ENCODE results near the gene ZG16B.

Gene ZG16B

DNA sequence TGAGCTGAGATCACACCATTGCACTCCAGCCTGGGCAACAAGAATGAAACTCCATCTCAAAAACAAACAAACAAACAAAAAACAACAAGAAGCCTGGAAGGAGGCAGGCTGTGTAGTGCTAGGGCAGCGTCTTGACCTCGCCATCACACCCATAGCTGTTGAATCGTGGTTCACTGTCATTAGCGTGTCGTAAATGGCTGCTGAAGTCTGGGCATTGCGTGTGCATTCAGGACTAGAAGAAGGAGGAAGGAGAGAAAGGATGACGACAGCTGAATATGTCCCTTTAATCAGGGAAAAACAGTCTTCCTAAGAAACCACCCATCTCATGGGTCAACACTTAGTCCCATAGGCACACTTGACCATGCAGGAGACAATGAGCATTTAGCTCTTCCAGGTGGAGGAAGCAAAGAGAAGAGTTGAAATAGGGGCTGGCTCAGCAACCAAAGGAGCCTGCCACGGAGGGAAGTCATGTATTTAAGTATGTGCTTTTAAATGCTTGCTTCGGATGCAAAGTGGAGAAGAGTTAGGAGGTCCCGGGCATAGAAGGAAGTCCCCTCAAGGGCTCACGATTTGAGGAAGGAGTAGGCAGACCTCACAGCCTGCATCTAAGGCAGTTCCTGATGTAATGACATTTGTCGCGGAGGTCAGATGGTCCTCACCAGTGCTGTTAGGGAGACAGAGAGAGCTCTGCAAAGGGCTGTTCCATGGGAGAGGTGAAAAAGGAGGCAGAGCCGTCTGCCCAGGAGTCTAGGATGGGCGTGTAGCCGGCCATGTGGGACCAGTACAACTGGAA is 19.0 kb downstream of the ZG16B start:
- DNase-seq: no peak

DNA sequence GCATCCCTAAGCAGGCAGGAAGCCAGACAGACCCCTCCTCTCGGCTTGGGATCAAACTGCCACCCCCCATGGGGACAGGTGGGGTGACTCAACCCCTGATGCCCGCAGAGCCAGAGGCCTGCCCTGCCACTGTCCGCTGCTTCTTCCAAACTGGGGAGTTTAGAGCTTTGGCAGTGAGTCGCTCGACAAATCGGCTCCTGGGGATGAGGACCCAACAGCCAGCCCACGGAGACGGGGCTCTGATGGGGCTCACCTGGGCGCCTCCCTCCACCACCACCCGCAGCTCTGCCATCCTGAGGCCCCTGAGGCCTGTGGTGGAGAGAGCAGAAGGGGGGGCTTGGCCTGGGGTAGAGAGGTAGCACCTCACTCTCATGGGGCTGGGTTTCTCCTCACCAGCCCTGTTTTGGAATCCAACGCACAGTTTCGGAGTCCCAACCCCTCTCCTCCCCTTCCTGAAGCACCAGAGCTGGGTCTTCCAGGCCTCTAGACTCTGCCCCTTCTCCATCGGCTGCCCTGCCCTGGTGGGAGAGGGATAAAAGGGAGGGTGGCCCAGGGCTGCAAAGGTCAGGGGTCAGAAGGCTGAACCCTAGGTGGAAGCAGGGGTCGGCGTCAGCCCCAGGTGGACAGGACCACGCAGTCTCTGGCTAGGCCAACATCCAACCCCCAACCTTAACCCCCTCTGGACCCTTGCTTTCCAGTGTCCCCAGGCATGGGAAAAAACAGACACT is 22.1 kb downstream of the ZG16B start:
- no peak for DNase-seq

DNA sequence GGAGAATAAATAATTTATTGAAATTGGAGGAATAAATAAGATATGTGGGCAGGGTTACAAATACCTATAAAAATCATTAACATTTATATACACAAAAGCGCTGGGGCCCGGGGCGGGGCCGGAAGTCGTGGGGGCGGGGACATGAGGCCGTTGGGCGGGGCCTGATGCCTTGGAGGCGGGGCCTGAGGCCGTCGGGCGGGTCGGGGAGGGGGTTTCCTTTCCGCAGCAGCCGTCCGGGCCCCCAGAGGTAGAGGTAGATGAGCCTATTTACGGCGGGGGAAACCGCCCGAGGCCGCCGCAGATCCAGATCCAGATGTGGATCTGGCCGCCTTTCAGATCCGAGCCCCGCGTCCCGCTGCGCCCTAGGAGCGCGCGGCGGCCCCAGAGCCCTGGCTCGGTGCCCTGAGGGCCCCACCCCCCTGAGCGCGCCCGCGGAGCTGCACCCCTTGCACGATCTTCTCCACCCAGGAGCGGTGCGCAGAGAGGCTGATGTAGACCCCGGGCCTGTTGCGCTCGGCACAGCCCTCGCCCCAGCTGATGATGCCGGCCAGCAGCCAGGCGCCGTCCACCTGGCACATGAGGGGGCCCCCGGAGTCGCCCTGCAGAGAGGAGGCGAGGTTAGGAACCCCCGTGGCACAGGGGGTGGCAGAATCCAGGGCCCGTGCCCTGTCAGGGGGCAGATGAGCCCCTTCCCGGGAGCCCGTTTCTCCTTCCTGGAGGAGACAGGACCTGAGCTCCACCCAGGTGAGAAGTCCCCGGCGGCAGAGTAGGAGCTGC is 22.8 kb downstream of the ZG16B start:
- no peak for DNase-seq

DNA sequence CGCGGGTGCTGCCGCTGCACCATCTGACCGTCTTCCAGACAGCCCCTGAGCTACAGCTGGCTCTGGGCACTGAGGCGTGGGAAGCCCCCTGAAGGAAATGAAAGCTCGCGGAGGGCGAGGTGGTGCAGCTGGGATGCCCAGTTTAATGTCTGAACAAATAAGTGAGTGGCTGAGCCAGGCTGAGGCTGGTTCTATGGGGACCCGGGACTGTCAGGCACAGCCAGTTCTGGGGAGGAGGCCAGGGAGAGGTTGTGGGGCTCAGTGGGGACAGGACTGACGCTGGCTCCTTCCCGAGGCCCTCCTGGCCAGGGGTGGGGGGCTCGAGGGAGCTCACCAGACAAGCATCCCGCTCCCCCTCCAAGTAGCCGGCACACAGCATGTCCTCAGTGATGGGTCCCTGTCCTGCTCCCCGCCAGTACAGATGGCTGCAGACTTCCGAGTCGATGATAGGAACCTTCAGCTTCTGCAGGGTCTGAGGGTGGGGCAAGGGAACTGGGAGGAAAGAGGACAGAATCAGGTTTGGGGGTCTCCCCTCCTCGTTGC is 23.5 kb downstream of the ZG16B start:
- no peak for DNase-seq

DNA sequence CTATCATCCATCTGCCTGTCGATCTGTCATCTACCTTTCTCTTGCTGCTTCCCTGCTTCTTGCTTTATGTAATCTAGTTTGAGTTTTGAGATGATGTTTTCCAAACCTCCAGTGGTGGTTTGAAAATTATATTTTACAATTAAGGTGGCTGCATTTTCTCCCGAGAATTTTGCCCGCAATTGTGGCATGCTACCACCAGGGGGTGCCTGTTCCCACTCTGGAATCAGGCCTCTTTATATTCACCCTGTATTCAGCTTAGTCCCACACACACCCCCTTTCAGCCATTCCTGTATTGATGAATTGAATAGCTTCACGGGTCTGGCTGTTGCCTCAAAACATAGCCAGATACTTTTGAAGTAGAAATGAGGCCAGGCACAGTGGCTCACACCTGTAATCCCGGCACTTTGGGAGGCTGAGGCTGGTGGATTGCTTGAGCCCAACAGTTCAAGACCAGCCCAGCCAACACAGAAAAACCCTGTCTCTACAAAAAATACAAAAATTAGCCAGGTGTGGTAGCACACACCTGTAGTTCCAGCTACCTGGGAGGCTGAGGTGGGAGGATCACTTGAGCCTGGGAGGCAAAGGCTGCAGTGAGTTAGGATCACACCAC is 24.7 kb downstream of the ZG16B start:
- no peak for DNase-seq

DNA sequence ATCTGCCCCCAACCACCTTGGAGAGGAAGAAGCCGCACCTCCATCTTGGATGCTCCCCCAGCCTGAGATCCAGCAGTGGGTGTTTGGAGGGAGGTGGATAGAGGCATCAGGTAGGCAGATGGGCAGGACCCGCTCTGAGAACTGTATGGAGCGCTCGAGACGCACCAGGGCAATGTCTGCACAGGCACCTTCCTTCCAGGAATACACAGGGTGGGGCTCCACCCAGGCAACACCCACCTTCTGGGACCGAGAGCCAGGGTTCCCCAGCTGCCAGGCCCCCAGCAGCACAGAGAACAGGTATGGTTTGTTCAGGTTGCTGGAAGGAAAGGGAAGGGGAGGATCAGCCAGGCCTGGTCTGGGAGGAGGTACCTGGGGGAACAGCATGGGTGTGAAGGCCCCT is 25.4 kb downstream of the ZG16B start:
- no peak for DNase-seq

DNA sequence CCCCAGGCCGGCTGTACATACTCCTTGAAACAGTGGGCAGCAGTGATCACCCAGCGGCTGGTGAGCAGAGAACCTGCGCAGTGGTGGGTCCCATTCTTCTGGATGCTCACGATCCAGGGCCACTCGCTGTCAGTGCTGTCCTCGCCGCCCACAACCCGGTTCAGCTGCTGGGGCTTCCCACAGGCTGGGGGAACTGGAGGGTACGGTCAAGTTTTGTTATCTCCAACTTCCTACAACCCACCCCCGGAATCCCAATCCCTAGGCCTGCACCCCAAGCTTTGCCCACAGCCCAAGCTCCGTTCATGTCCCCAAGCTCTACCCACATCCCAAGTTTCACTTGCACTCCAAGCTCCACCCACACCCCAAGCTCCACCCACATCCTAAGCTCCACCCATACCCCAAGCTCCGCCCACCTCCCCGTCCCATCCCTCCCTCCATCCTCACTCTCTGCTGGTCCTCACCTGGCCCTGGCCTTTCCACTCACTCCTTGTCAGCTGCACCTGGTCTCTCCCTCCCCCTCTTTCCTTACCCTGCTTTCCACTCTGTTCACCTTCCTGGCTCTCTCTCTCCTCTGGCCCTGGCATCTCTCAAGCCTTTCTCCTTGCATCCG is 26.1 kb downstream of the ZG16B start:
- DNase-seq: no peak

DNA sequence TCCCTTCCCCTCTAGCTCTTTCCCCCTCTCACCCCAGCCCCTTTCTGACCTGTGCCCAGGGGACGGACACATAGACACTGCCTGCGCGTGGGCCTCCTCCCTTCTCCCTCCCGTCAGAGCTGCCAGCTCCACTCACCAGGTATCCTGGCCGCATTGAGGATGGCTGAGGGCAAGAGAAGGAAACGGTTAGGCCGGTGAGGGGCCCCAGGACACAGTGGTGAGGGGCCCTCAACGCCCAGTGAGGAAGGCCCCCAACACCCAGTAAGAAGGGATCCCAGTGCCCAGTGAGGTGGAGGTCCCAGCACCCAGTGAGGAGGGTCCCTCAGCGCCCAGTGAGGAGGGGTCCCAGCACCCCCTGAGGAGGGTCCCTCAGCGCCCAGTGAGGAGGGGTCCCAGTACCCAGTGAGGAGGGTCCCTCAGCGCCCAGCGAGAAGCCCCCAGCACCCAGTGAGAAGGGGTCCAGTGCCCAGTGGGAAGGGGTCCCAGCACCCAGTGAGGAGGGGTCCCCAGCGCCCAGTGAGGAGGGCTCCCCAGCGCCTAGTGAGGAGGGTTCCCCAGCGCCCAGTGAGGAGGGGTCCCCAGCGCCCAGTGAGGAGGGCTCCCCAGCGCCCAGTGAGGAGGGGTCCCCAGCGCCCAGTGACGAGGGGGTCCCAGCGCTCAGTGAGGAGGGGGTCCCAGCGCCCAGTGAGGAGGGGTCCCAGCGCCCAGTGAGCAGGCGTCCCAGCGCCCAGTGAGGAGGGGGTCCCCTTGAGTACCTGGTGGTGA is 26.8 kb downstream of the ZG16B start:
- DNase-seq: no peak

DNA sequence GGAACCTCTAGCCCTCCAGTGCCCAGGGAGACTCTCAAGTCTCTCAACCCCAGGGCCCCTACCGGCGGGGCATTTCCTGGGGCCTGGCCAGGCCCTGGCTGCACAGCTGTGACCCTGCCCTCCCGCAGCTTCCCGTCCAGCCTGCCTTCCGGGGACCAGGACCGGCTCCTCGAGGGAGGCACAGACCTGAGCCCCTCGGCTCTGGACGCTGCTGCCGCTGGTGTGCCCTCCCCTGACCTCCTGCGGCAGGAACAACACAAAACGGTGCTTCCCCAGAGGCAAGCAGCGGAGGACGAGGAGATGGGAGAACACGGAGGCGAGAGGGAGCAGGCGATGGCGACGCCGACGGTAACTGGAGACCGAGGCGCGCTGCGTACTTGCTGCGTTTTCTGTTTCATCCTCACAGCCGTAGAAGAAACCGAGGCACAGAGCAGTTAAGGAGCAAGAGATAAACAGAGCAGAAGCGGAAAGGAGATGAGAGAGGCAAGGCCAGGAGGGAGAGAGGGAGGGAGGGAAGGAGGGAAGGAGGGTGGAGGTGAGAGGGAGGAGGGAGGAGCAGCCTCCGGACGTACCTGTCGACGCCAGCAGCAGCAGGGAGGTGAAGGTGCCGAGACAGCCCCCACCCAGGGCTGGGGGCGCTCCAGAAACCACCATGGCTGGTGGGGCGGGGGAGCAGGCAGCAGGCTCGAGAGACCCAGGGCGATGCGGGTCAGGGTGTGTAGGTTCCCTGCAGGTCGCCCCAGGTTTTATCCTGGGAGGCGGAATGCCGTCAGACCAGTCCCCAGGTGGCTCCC is 27.5 kb downstream of the ZG16B start, which contains the start of gene PRSS22:
Gene PRSS22, minus strand, starts transcription at position 720 of the 794 bp plus-strand sequence. Its CDS starts 66 bp downstream, at position 654.
- peak; percentile 15 for DNase-seq

DNA sequence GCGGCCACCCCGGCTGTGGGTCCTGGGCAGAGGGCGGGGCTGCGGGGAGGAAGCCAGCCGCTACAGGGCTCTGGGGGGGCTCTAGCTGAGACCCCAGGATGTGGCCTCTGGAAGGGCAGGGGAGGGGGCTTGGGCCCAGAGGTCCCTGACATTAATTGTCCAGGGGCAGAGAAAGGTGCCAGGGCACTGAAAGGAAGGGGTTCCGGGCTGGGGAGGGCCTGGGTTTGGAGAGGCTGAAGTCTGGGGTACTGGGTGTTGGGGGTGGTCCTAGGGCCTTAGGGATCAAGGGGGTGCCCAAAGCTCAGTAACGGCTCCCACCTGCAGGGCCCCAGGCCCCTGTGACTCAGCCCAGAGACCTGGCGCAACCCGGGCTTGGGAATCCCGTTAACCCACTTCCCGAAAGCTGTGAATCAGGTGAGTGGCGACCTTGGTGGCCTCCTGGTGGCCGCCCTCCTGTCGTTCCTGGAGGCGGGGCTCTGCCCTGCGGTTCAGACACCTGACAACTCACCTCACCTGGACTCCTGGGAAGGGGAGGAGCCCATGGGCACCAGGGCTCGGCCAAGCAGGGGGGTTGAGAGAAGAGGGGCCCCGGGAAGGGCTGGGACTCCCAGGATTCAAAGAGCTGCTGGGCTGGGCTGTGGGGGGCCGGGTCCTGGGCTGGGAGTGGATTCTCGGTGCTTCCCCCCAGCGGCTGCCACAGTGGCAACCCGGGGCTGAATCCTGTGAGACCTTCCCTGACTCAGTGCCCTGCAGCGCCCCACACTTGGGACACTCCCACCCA is 28.3 kb downstream of the ZG16B start:
- DNase-seq: peak; percentile 68

DNA sequence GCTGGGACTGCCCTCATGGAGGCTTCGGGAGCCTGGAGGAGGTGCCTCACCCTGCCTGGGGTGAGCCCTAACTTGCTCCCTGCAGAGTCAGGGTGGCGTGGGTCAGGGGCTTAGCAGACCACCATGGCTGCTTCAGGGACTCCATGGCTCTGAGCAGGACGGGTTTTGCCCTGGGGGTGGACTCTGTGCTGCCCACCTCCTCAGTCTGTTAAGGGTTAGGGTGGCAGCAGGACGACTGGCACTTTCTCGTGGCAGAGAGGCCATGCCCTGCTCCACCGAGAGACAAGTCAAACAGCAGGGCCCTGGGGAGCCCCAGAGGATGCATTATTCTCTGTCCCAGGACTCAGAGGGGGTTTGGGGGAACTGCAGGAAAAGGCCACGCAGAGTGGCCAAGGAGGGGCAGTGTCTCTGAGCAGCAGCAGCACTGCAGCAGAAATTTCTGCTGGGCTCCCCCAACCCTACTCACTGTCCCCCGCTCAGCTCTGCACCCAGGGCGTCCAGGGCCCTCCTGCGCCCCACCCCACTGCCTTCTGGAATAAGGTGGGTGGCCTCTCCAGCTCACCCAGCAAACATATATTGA is 29.7 kb downstream of the ZG16B start:
- DNase-seq: no peak

DNA sequence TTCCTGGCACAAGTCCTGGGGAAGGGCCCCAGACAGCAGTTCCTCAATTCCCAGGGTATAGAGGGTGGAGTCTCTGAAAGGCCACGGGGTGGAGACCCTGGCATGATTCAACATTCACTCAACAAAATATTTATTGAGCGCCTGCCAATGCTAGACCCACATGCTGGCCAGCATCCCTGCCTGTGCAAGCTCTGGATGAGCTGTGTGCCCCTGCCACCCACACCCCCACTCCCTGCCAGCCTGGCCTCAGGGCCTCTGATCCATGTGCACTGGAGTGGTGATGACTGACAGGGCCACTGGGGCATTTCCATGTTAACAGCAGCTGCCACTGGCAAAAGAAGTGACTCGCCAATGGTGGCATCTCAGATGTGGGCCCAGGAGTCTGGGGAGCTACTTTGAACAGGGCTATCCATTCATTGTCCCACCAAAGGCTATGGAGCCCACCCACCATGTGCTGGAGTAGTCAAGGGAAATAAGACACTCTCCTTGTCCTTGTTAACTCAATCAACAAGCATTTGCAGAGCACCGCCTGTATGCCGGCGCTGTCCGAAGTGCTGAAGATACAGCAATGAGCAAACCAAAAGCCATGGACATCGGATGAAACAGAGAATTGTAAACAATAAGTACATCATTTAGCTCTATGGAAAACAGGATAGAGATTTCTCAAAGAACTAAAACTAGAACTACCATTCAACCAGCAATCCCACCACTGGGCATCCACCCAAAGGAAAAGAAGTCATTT is 30.9 kb downstream of the ZG16B start:
- no peak for DNase-seq

DNA sequence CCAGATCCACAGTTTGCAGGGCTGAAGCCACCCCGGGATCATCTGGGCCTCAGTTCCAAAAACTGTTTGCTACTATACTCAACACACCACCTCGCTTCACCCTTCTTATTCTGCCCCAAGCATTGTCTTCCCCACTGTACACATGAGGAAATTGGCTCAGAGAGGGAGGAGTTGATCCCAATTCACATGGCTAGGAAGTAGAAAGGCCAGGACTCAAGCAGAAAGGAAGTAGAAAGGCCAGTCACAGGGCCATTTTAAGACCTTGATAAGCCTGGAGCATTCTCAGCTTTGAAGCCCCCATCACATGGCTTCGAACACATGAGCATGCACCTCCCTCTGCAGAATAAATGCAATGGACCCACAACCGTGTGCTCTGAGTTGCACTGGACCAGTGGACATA is 35.5 kb downstream of the ZG16B start:
- DNase-seq: no peak

DNA sequence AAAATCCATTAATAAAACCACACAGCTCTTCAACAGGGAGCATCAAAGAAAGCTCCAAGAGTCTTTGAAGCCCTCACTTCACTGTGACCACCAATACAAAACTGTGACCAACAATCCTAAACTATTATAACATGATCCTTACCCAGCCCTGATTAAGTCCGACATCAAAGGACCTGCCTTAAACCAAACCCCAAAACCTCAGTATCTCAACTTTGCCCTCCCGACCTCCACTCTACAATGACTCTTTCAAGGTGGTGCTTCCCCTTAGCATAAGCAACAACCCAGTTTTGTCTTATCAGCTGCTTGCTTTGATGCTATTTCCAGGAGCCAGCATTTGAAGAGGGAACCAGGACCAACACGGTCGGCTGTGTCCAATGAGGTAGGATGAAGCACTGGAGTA is 36.3 kb downstream of the ZG16B start:
- no peak for DNase-seq

DNA sequence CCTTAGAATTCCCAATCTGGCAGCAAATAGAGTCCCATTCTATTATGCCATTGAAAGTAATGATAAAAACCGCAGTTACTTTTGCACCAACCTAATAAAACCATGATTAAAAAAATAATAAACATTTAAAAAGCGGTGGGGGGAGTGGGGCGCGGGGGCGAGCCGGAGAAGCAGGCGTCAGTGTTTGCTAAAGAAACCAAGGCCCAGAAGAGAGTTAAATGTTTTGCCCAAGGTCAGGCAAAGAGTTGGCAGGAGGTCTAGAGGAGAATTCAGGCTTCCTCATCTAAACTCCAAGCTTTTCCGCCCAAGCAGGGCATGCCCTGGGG is 37.5 kb downstream of the ZG16B start:
- DNase-seq: no peak

DNA sequence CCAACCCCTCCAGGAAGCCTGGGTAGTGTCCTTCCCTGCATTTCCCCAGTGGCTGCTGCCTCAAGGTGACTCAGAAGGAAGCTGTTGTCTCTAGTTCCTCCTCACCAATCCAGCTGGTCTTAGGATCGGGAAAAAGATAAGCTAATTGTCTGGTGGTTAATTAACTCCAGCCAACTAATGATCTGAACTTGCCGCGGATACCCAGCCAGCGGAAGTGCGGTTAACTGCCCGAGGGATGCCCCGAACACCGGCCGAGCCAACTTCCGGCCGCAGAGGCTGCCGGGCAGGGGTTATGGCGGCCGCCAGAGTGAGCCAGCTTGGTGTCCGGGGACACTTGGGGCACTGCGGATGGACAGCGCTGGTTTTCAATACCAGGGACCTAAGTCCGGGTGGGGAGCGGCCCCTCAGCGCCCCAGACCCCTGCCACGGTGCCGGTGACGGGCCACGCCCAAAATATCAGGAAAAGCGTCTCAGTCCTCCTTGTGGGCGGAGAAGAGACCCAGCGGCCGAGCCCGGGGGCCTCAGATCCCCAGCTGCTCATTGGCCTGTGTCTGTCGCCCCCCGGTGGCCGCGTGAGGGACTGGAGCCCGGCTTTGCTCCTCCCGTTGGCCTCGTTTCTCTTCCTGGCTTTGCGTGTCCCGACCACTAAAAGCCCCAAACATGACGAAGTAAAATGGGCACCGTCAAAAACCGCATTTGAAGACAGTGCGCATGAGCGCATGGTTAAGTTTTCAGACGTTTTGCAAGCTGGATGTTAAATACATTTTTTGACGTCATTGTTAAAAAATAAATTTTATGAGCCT is 38.1 kb downstream of the ZG16B start:
- peak; percentile 68 for DNase-seq

DNA sequence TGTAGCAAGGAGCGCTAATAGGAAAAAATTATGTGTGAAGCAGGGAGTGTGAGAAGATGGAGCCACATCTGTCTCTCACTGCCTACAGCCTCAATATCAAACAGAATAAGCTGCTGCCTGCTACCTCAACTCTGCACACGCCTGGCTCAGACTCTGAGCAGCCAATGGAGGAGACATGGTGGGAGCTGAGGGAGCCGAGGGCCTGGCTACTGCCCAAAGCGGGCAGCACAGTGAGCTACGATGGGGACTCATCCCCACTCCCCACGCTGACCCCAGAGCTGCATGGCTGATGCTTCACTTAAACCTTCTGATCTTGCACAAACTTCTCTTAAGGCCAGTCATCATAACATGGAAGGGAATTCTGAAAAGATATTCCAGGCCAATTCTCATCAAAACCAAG is 41.8 kb downstream of the ZG16B start:
- no peak for DNase-seq
